ENCODE data around the gene PLIN5. TPM values are rescaled to one million over a fixed set of nuclear protein-coding genes. Genes with fewer than 3 reads are reported as not detected.

PLIN5 gene
- total and polyA plus RNA-seq, 2 of the 8 experiments (the other 6 are each of a cell fraction or from before 2014, with no cell fraction given) = 2.0 to 2.5 TPM

GRCh38 chr19:4538601-4538954, 3.6 kb upstream of the PLIN5 start (continued):
- TF ChIP-seq EP300 (IDR thresholded peaks at IDR 0.05; ENCODE audit: borderline replicate concordance in 1 of 2, low read depth in 2 of 2, low read length in 2 of 2) (no peak), SRF (IDR thresholded peaks at IDR 0.05; ENCODE audit: low read depth, low read length) (no peak), BCL11A (IDR thresholded peaks at IDR 0.05; ENCODE audit: low read depth in 2 of 2, low read length in 2 of 2) (no peak), CREB1 (IDR thresholded peaks at IDR 0.05) (no peak)
